ENCODE measurements around the gene EPYC.

Gene EPYC

GRCh38 chr12:90920222-90920621 lies 84.5 kb downstream of the EPYC start:
- H3K4me3 ChIP-seq (ENCODE audit: low read depth, low read length), result no peak overlapping the region
- TF ChIP-seq CTCF (IDR thresholded peaks at IDR 0.05; ENCODE audit: low read depth, low read length), result no peak
- no peak for TF ChIP-seq POLR2A (IDR thresholded peaks at IDR 0.05; ENCODE audit: extremely low read depth, insufficient read length)
- TF ChIP-seq, protein P1, sequence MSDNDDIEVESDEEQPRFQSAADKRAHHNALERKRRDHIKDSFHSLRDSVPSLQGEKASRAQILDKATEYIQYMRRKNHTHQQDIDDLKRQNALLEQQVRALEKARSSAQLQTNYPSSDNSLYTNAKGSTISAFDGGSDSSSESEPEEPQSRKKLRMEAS (IDR thresholded peaks at IDR 0.05; ENCODE audit: low read depth, low read length), result no peak
- no peak for TF ChIP-seq MYC (IDR thresholded peaks at IDR 0.05; ENCODE audit: low read depth, low read length)
- DNase-seq (ENCODE audit: low read depth), result no peak

- no peak for DNase-seq (ENCODE audit: low read depth)
- H3K4me3 ChIP-seq (ENCODE audit: low read depth, low read length), result no peak overlapping the region
Measured at GRCh38 chr12:90917431-90917830, 87.3 kb downstream of the EPYC start.

DNA sequence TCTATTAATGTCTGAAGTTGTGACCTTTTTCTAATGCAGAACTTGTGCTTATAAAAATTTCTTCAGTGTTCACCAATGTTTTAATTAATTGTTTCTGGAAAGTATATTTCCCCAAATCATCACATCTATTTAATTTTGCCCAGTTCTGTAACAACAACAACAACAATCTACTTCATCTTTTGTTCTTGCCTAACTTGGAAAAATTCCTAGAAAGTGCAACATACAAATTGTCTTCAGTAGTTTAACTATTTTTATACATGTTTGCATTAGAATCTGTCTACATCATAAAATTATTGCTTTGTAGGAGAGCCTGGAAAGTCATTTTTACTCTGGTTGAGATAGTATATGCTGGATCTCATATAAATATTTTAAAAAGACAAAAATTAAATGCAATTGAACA lies 88.3 kb downstream of the EPYC start:
- TF ChIP-seq, protein P1 (IDR thresholded peaks at IDR 0.05; ENCODE audit: low read depth, low read length), result no peak
- TF ChIP-seq CTCF (IDR thresholded peaks at IDR 0.05; ENCODE audit: low read depth, low read length) (no peak), MYC (IDR thresholded peaks at IDR 0.05; ENCODE audit: low read depth, low read length) (no peak), POLR2A (IDR thresholded peaks at IDR 0.05; ENCODE audit: extremely low read depth, insufficient read length) (no peak)
- no peak for DNase-seq (ENCODE audit: low read depth)
- H3K4me3 ChIP-seq (ENCODE audit: low read depth, low read length), result no peak overlapping the region

More at GRCh38 chr12:90917431-90917830, 87.3 kb downstream of the EPYC start:
- TF ChIP-seq MYC (IDR thresholded peaks at IDR 0.05; ENCODE audit: low read depth, low read length), result no peak
- no peak for TF ChIP-seq CTCF (IDR thresholded peaks at IDR 0.05; ENCODE audit: low read depth, low read length)
- TF ChIP-seq, protein P1 (IDR thresholded peaks at IDR 0.05; ENCODE audit: low read depth, low read length), result no peak
- no peak for TF ChIP-seq POLR2A (IDR thresholded peaks at IDR 0.05; ENCODE audit: extremely low read depth, insufficient read length)

- DNase-seq (ENCODE audit: low read depth), result no peak
- H3K4me3 ChIP-seq (ENCODE audit: low read depth, low read length), result no peak overlapping the region
- TF ChIP-seq, protein P1 (IDR thresholded peaks at IDR 0.05; ENCODE audit: low read depth, low read length), result no peak
- no peak for TF ChIP-seq POLR2A (IDR thresholded peaks at IDR 0.05; ENCODE audit: extremely low read depth, insufficient read length)
- TF ChIP-seq CTCF (IDR thresholded peaks at IDR 0.05; ENCODE audit: low read depth, low read length), result no peak
- TF ChIP-seq MYC (IDR thresholded peaks at IDR 0.05; ENCODE audit: low read depth, low read length), result no peak
Measured at GRCh38 chr12:90915353-90915752, 89.4 kb downstream of the EPYC start.

Data from NB4 (cell line).